SK-N-SH (cell line): ENCODE results near the gene CP.

Source experiments
- CTCF ChIP-seq: fragments of 200-600 bp; sonication (generic); IDR thresholded peaks from 2 replicates; pipeline ENCODE4 v1.6.1; 2017; ENCODE audit warnings: antibody characterized with exemption, mild to moderate bottlenecking, moderate library complexity
- JUND ChIP-seq: IDR thresholded peaks from 2 replicates; pipeline ENCODE4 v1.4.0; 2012
- MAX ChIP-seq: IDR thresholded peaks from 2 replicates; pipeline ENCODE4 v1.4.0; 2012; ENCODE audit warnings: low read depth
- POLR2AphosphoS5 ChIP-seq: IDR thresholded peaks from 2 replicates; pipeline ENCODE4 v1.6.1; 2012; ENCODE audit warnings: low read depth, low read length
- RAD21 ChIP-seq: IDR thresholded peaks from 2 replicates; pipeline ENCODE4 v1.6.1; 2012; ENCODE audit warnings: mild to moderate bottlenecking, low read length

GRCh38 chr3:149224736-149225594 is 3.3 kb upstream of the CP start:
- TF ChIP-seq RAD21 (no peak), CTCF (no peak), MAX (no peak), POLR2AphosphoS5 (no peak), JUND (no peak)
